ENCODE measurements around the gene CACNG3. TPM values are rescaled to one million over a fixed set of nuclear protein-coding genes. Genes with fewer than 3 reads are reported as not detected.

Gene CACNG3
- total RNA-seq, 2 donors from 2014 or later, result not detected

DNA sequence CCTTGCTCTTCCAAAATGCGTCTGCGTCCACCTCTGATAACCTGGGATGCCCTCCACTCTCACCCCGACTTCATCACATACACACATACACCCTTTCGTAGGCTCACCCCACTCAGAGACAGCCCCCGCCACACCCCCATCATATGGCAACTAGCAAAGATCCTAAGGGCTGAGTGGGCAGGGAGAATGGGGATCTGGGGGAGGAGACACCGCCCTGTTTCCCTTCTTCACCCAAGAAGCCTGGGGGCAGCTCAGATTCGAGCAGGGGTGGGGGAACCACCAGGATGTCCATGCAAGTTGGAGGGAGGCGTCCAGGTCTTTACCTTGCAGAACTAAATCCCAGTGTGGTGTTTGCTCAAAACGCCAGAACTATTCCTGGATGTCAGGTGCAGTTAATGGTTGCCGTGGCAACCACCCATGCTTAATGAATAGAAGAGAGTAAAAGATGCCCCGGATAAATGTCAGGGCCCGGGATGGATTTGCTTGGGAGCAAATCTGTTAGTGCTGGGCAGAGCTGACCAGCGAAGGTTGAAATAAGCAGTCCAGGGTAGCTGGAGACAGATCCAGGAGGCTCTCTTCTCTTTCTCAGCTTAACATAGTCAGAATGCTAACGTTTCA lies 72.8 kb downstream of the CACNG3 start:
- no peak overlapping the region for H3K27ac ChIP-seq (ENCODE audit: low read depth, low read length)
- no peaks in the 10 kb centered on the region for H3K9me3 ChIP-seq (ENCODE audit: control insufficient read depth, low read length)
- Mint-ChIP-seq H3K27ac (no peak overlapping the region), H3K4me1 (no peaks in the 10 kb centered on the region), H3K27me3 (ENCODE audit: insufficient read depth) (peaks cover 18% of the 10 kb centered on the region), H3K9me3 (no peaks in the 10 kb centered on the region), H3K4me3 (no peak overlapping the region), H3K36me3 (ENCODE audit: low read depth) (no peaks in the 10 kb centered on the region)
- no peak overlapping the region for H3K9ac ChIP-seq (ENCODE audit: extremely low read depth, low read length, poor library complexity, severe bottlenecking)
- H3K4me1 ChIP-seq (ENCODE audit: control insufficient read depth, insufficient read depth, low read length), result no peaks in the 10 kb centered on the region
- H3K36me3 ChIP-seq (ENCODE audit: control insufficient read depth, insufficient read depth, low read length), result no peaks in the 10 kb centered on the region
- WGBS, 2 experiments (ENCODE audit: insufficient coverage in 1 of 2, insufficient read length in 1 of 2), result 81 to 89% methylated on average over 5 to 14 of the region's 14 CpGs
- TF ChIP-seq, protein P1, sequence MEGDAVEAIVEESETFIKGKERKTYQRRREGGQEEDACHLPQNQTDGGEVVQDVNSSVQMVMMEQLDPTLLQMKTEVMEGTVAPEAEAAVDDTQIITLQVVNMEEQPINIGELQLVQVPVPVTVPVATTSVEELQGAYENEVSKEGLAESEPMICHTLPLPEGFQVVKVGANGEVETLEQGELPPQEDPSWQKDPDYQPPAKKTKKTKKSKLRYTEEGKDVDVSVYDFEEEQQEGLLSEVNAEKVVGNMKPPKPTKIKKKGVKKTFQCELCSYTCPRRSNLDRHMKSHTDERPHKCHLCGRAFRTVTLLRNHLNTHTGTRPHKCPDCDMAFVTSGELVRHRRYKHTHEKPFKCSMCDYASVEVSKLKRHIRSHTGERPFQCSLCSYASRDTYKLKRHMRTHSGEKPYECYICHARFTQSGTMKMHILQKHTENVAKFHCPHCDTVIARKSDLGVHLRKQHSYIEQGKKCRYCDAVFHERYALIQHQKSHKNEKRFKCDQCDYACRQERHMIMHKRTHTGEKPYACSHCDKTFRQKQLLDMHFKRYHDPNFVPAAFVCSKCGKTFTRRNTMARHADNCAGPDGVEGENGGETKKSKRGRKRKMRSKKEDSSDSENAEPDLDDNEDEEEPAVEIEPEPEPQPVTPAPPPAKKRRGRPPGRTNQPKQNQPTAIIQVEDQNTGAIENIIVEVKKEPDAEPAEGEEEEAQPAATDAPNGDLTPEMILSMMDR (conservative IDR thresholded peaks at IDR 0.05), result no peak
- DNase-seq, result no peak
- no peaks in the 10 kb centered on the region for H3K27me3 ChIP-seq (ENCODE audit: control insufficient read depth, insufficient read depth, low read length, poor library complexity, severe bottlenecking)
- no peak overlapping the region for H3K4me3 ChIP-seq (ENCODE audit: low read length)

DNA sequence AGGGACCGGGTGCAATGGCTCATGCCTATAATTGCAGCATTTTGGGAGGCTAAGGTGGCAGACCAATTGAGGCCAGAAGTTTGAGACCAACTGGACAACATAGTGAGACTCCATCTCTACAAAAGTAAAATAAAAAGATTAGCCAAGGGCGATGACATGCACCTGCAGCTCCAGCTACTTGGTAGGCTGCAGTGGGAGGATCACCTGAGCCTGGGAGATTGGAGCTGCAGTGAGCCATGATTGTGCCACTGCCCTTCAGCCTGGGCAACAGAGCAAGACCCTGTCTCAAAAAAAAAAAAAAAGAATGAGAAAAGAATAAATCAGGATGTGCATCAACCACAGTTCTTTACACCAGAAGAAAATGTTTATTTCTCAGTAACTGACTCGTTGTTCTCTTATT lies 76.0 kb downstream of the CACNG3 start:
- H3K9me3 Mint-ChIP-seq, result peaks cover 3% of the 10 kb centered on the region
- H3K4me3 Mint-ChIP-seq, result no peak overlapping the region
- peaks cover 14% of the 10 kb centered on the region for H3K27me3 Mint-ChIP-seq (ENCODE audit: insufficient read depth)
- 100% methylated on average over 2 to 3 of the region's 3 CpGs for WGBS, 2 experiments (ENCODE audit: insufficient coverage in 1 of 2, insufficient read length in 1 of 2)
- no peaks in the 10 kb centered on the region for H3K36me3 Mint-ChIP-seq (ENCODE audit: low read depth)
- TF ChIP-seq, protein P1 (conservative IDR thresholded peaks at IDR 0.05), result no peak
- H3K27me3 ChIP-seq (ENCODE audit: control insufficient read depth, insufficient read depth, low read length, poor library complexity, severe bottlenecking), result no peaks in the 10 kb centered on the region
- no peak overlapping the region for H3K9ac ChIP-seq (ENCODE audit: extremely low read depth, low read length, poor library complexity, severe bottlenecking)
- no peak overlapping the region for H3K27ac Mint-ChIP-seq
- DNase-seq, result no peak
- no peaks in the 10 kb centered on the region for H3K36me3 ChIP-seq (ENCODE audit: control insufficient read depth, insufficient read depth, low read length)
- no peak overlapping the region for H3K4me3 ChIP-seq (ENCODE audit: low read length)
- H3K9me3 ChIP-seq (ENCODE audit: control insufficient read depth, low read length), result no peaks in the 10 kb centered on the region
- no peaks in the 10 kb centered on the region for H3K4me1 ChIP-seq (ENCODE audit: control insufficient read depth, insufficient read depth, low read length)
- no peak overlapping the region for H3K27ac ChIP-seq (ENCODE audit: low read depth, low read length)
- no peaks in the 10 kb centered on the region for H3K4me1 Mint-ChIP-seq

DNA sequence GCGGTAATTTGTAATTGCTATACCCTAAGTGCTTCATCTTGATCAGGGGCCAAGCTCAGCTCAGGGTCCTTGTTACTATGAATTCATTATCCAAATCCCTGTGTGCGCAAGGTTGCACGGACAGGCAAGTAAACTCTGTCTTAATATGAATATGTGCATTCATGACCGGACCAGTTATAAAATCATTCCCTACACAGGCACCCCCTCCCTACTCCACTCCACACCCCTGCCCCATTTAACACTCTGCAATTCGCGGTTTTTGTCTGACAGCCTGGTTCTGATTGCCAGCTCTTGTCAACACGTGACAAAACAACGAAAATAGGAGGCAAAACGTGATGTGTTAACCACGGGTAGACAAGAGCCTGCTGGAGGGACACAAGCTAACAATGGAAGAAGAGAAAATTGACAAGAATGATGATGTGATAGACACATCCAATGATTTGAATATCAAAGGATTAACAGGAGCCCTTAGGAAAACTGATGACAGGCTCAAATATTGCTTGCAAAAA lies 76.5 kb downstream of the CACNG3 start:
- Mint-ChIP-seq H3K27me3 (ENCODE audit: insufficient read depth) (peaks cover 14% of the 10 kb centered on the region), H3K4me3 (no peak overlapping the region), H3K9me3 (peaks cover 3% of the 10 kb centered on the region), H3K36me3 (ENCODE audit: low read depth) (no peaks in the 10 kb centered on the region), H3K4me1 (no peaks in the 10 kb centered on the region), H3K27ac (no peak overlapping the region)
- no peaks in the 10 kb centered on the region for H3K4me1 ChIP-seq (ENCODE audit: control insufficient read depth, insufficient read depth, low read length)
- DNase-seq, result no peak
- H3K27ac ChIP-seq (ENCODE audit: low read depth, low read length), result no peak overlapping the region
- no peak overlapping the region for H3K9ac ChIP-seq (ENCODE audit: extremely low read depth, low read length, poor library complexity, severe bottlenecking)
- no peak overlapping the region for H3K4me3 ChIP-seq (ENCODE audit: low read length)
- no peaks in the 10 kb centered on the region for H3K9me3 ChIP-seq (ENCODE audit: control insufficient read depth, low read length)
- 90 to 92% methylated on average over 8 to 10 of the region's 10 CpGs for WGBS, 2 experiments (ENCODE audit: insufficient coverage in 1 of 2, insufficient read length in 1 of 2)
- TF ChIP-seq, protein P1 (conservative IDR thresholded peaks at IDR 0.05), result no peak
- no peaks in the 10 kb centered on the region for H3K36me3 ChIP-seq (ENCODE audit: control insufficient read depth, insufficient read depth, low read length)
- H3K27me3 ChIP-seq (ENCODE audit: control insufficient read depth, insufficient read depth, low read length, poor library complexity, severe bottlenecking), result no peaks in the 10 kb centered on the region

All from endodermal cell (in vitro differentiated cells).